SJCRH30 (cell line): ENCODE results near the gene HOXB4. TPM values are rescaled to one million over a fixed set of nuclear protein-coding genes. Genes with fewer than 3 reads are reported as not detected.

ENCODE experiments used
- DNase-seq, 2 experiments: peaks; one replicate each; pipeline ENCODE4 v3.0.0-alpha.2; 2015 to 2020
- H3K27ac ChIP-seq: fragments of 250-450 bp; sonication (Bioruptor Pico); 2 replicates; pipeline ENCODE4 v1.5.1; 2020; ENCODE audit warnings: mild to moderate bottlenecking, moderate library complexity
- H3K27me3 ChIP-seq: fragments of 250-450 bp; sonication (Bioruptor Pico); 2 replicates; pipeline ENCODE4 v1.5.1; 2020; ENCODE audit warnings: mild to moderate bottlenecking, moderate library complexity
- H3K36me3 ChIP-seq: fragments of 250-450 bp; sonication (Bioruptor Pico); 2 replicates; pipeline ENCODE4 v1.5.1; 2020; ENCODE audit warnings: mild to moderate bottlenecking, moderate library complexity
- H3K4me1 ChIP-seq: fragments of 250-450 bp; sonication (Bioruptor Pico); 2 replicates; pipeline ENCODE4 v1.5.1; 2020; ENCODE audit warnings: mild to moderate bottlenecking, moderate library complexity
- H3K4me3 ChIP-seq: fragments of 250-450 bp; sonication (Bioruptor Pico); 2 replicates; pipeline ENCODE4 v1.5.1; 2020; ENCODE audit warnings: mild to moderate bottlenecking, moderate library complexity
- H3K9me3 ChIP-seq: fragments of 250-450 bp; sonication (Bioruptor Pico); replicated peaks from 2 replicates; pipeline ENCODE4 v1.5.1; 2020; ENCODE audit warnings: mild to moderate bottlenecking, moderate library complexity
- total RNA-seq: library from RNA; depleted of rRNA; stranded (reverse); fragments of >200 nt; shearing (Covaris generic); gene quantifications from 2 replicates; pipeline ENCODE4 v1.2.3, GENCODE V29; 2014

The HOXB4 gene
- total RNA-seq, 1 experiment from 2014 or later: 4.3 TPM

GRCh38 chr17:48592577-48592976 lies 14.4 kb upstream of the HOXB4 start:
- Histone ChIP-seq H3K9me3 (no peaks in the 10 kb centered on the region), H3K4me1 (peaks cover 15% of the 10 kb centered on the region), H3K27me3 (no peaks in the 10 kb centered on the region), H3K4me3 (peak overlapping the region; percentile 63), H3K36me3 (peaks cover 2% of the 10 kb centered on the region; the same call in 1 of the 2 replicates), H3K27ac (peak overlapping the region; percentile 7)
- DNase-seq: no peak

GRCh38 chr17:48592057-48592514 lies 13.9 kb upstream of the HOXB4 start:
- no peak overlapping the region for H3K27ac ChIP-seq
- H3K4me1 ChIP-seq: peaks cover 20% of the 10 kb centered on the region
- DNase-seq: no peak
- H3K4me3 ChIP-seq: no peak overlapping the region
- H3K9me3 ChIP-seq: no peaks in the 10 kb centered on the region
- H3K36me3 ChIP-seq: peaks cover 2% of the 10 kb centered on the region; the same call in 1 of the 2 replicates
- no peaks in the 10 kb centered on the region for H3K27me3 ChIP-seq

DNA sequence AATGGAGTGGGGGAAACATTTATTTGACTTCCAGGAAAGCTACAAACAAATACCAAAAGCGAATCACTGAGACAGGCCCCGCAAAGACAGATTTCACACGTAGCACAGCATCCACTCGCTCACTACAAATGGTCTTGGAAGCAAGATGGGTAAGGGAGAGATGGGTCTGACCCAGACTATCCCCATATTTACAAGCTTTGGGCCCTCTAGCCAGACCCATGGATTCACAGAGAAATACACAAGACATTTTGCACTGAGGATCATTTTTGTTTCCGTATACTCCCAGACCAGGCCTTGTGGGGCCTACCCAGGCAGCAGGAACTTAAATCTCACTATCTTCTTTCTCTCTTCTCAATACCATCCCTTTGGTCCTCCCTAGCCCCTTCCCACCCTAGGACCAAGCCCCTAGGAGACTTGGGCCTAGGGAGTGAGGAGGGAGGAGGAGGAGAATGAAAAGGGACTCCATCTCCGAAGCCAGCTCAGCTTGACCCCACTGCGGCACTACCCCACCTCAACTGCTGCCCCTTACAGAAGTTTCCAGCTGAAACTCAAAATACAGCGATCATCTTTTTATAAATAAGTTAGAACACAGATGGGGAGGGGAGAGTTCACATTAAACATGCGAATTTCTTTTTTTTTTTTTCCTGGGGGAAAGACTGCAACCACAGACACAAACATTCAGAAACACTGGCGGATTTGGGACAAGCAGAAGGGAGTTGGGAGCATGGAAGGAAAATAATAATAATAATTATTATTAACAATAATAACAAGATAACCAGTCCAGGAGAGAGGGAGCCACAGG lies 13.3 kb upstream of the HOXB4 start:
- Histone ChIP-seq H3K4me1 (peaks cover 26% of the 10 kb centered on the region), H3K4me3 (no peak overlapping the region), H3K9me3 (no peaks in the 10 kb centered on the region), H3K27me3 (no peaks in the 10 kb centered on the region), H3K27ac (no peak overlapping the region), H3K36me3 (peaks cover 2% of the 10 kb centered on the region; the same call in 1 of the 2 replicates)
- no peak for DNase-seq

DNA sequence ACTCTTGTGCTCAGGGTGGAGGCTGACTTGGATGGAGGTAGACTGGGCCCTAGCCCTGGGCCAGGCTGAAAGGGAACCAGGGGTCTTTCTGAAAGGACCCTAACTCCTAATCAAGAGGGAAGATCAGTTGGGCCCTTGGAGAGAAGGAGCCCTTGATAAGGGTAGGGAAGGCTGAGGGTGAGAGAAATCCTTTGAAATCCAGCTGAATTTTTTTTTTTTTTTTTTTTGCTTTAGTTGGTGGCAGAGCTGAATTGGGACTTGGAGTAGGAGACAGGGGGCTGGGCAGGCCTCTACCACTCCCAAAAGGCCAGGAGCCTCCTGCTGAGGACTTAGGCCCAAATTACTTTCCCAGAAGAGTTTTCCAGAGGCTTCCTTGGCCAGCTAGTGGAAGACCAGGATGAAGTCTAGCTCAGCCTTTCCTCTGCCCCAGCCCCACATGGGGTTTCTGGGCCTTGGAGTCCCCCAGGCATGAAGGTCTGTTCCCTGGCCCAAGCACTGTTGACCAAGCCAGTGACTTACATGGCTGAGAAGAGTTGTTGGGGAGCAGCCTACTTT lies 12.5 kb upstream of the HOXB4 start:
- no peak overlapping the region for H3K27ac ChIP-seq
- H3K4me3 ChIP-seq: no peak overlapping the region
- H3K9me3 ChIP-seq: no peaks in the 10 kb centered on the region
- DNase-seq: no peak
- peaks cover 26% of the 10 kb centered on the region for H3K4me1 ChIP-seq
- H3K36me3 ChIP-seq: peaks cover 2% of the 10 kb centered on the region; the same call in 1 of the 2 replicates
- H3K27me3 ChIP-seq: no peaks in the 10 kb centered on the region

- Histone ChIP-seq H3K4me3 (no peak within 1 kb of the TSS), H3K27me3 (no peaks in the 10 kb centered on the region), H3K36me3 (peaks cover 2% of the 10 kb centered on the region; the same call in 1 of the 2 replicates), H3K9me3 (no peaks in the 10 kb centered on the region), H3K27ac (no peak within 1 kb of the TSS), H3K4me1 (peaks cover 26% of the 10 kb centered on the region)
- DNase-seq: no peak
Observed at GRCh38 chr17:48589831-48590606, 11.9 kb upstream of the HOXB4 start, which contains the start of gene HOXB3. Gene HOXB3 (minus strand): TSS chr17:48590241. CDS start chr17:48552474, 37,767 bp downstream.

DNA sequence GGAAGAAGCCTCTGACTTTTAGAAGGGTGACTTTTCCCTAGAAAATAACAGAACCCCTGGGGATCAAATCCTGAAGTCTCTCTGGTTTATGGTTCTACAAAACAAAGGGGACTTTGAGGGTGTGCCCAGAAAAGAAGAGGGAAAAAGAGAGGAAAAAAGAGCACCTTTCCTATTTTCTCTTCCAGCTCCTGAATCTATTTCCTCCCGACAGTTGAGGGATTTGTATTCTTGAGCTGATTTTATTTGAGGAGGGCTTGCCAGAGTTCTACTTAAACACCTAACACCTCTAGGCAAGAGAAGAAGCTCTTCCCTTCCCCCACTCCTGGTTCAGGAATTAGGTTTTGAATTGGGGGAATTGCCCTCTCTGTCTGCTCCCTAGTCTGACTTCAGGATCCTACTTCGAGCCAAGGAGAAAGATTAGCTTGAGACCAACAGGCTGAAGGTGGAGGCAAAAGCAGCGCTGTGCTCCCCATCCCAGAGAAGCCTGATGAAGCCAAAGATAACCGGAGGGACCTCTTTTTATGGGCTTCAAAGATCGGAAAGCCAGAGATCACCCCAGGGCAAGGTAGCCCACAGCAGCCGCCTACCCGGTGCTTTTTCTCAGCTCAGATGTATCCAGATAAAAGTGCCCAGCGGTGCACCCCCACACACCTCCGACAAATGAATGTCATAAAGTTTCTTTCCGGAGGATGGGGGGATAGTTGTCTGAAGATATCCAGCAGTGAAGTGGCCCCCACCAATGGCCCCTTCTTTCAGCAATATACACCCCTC lies 11.1 kb upstream of the HOXB4 start:
- Histone ChIP-seq H3K36me3 (0 out of 2 replicates have a peak, but pooled peaks cover 1% of the 10 kb centered on the region), H3K4me1 (peaks cover 26% of the 10 kb centered on the region), H3K4me3 (no peak overlapping the region), H3K27me3 (no peaks in the 10 kb centered on the region), H3K9me3 (no peaks in the 10 kb centered on the region), H3K27ac (no peak overlapping the region)
- no peak for DNase-seq

GRCh38 chr17:48588528-48588927 lies 10.4 kb upstream of the HOXB4 start:
- Histone ChIP-seq H3K4me1 (peaks cover 24% of the 10 kb centered on the region), H3K4me3 (no peak overlapping the region), H3K9me3 (no peaks in the 10 kb centered on the region), H3K27me3 (no peaks in the 10 kb centered on the region), H3K36me3 (no peaks in the 10 kb centered on the region), H3K27ac (no peak overlapping the region)
- DNase-seq: no peak

- DNase-seq: no peak
- Histone ChIP-seq H3K27me3 (no peaks in the 10 kb centered on the region), H3K27ac (no peak overlapping the region), H3K36me3 (no peaks in the 10 kb centered on the region), H3K9me3 (no peaks in the 10 kb centered on the region), H3K4me1 (peaks cover 24% of the 10 kb centered on the region), H3K4me3 (no peak overlapping the region)
Observed at GRCh38 chr17:48588074-48588415, 9.9 kb upstream of the HOXB4 start.

- no peaks in the 10 kb centered on the region for H3K27me3 ChIP-seq
- no peaks in the 10 kb centered on the region for H3K36me3 ChIP-seq
- H3K27ac ChIP-seq: no peak overlapping the region
- DNase-seq: peak; percentile 52 to 75
- H3K9me3 ChIP-seq: no peaks in the 10 kb centered on the region
- peaks cover 21% of the 10 kb centered on the region for H3K4me1 ChIP-seq
- no peak overlapping the region for H3K4me3 ChIP-seq
Observed at GRCh38 chr17:48587276-48588073, 9.3 kb upstream of the HOXB4 start.

GRCh38 chr17:48586355-48587258 lies 8.5 kb upstream of the HOXB4 start:
- H3K36me3 ChIP-seq: no peaks in the 10 kb centered on the region
- no peak overlapping the region; the same call in 1 of the 2 replicates for H3K27ac ChIP-seq
- no peaks in the 10 kb centered on the region for H3K27me3 ChIP-seq
- H3K4me1 ChIP-seq: peaks cover 21% of the 10 kb centered on the region
- no peaks in the 10 kb centered on the region for H3K9me3 ChIP-seq
- peak in 1 of 2 experiments; percentile 67 for DNase-seq
- H3K4me3 ChIP-seq: peak overlapping the region; percentile 54

GRCh38 chr17:48584223-48584741 lies 6.1 kb upstream of the HOXB4 start:
- DNase-seq: no peak
- Histone ChIP-seq H3K4me3 (no peak overlapping the region), H3K36me3 (no peaks in the 10 kb centered on the region), H3K9me3 (no peaks in the 10 kb centered on the region), H3K27me3 (no peaks in the 10 kb centered on the region), H3K4me1 (peaks cover 21% of the 10 kb centered on the region), H3K27ac (no peak overlapping the region)

- Histone ChIP-seq H3K27ac (no peak overlapping the region), H3K4me1 (peaks cover 21% of the 10 kb centered on the region), H3K36me3 (no peaks in the 10 kb centered on the region), H3K9me3 (no peaks in the 10 kb centered on the region), H3K27me3 (no peaks in the 10 kb centered on the region), H3K4me3 (no peak overlapping the region)
- no peak for DNase-seq
Observed at GRCh38 chr17:48583708-48584222, 5.6 kb upstream of the HOXB4 start.

DNA sequence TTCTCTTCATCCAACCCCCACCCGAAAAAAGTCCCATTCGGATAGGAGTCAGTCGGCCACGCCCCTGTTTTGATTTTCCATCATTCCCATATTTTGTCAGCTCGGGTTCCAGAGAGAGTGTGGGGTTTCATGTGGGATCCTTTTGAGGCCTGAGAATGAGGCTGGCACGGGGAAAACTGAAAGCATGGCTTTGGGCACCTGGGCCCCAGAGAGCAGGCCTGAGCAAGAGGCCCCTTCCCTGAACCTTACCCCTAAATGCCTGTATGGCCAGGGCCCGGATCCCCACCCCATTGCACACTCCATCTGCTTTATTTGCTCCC lies 4.6 kb upstream of the HOXB4 start:
- H3K27me3 ChIP-seq: no peaks in the 10 kb centered on the region
- H3K36me3 ChIP-seq: no peaks in the 10 kb centered on the region
- peaks cover 13% of the 10 kb centered on the region for H3K4me1 ChIP-seq
- H3K4me3 ChIP-seq: peak overlapping the region; percentile 58
- H3K27ac ChIP-seq: no peak overlapping the region
- H3K9me3 ChIP-seq: no peaks in the 10 kb centered on the region
- DNase-seq: no peak
